Liver (tissue), 9 donors: ENCODE results near the gene PEX14. TPM values are rescaled to one million over a fixed set of nuclear protein-coding genes. Genes with fewer than 3 reads are reported as not detected.

Experiments
- DNase-seq: peaks from one replicate; pipeline ENCODE4 v3.0.0-alpha.2; 2017; ENCODE audit warnings: low spot score
- H3K27ac ChIP-seq, 2 donors: one replicate each; pipeline ENCODE4 v1.7.0; 2013; ENCODE audit warnings: inconsistent platforms in 2 of 2, low read length in 2 of 2, control low read depth in 1 of 2, low read depth in 1 of 2, mild to moderate bottlenecking in 1 of 2
- H3K27me3 ChIP-seq, 4 donors: one replicate each; pipeline versions ENCODE4 v1.6.1 to v1.7.0; 2013; ENCODE audit warnings: low read length in 3 of 4, inconsistent platforms in 1 of 4, mild to moderate bottlenecking in 1 of 4, moderate library complexity in 1 of 4; ENCODE audit not compliant: control insufficient read depth in 4 of 4, insufficient read depth in 4 of 4
- H3K36me3 ChIP-seq, 4 donors: one replicate each; pipeline versions ENCODE4 v1.6.1 to v1.7.0; 2013; ENCODE audit warnings: low read length in 3 of 4, mild to moderate bottlenecking in 3 of 4, low read depth in 1 of 4, moderate library complexity in 1 of 4; ENCODE audit not compliant: control insufficient read depth in 4 of 4, insufficient read depth in 3 of 4
- H3K4me1 ChIP-seq, 4 donors: one replicate each; pipeline versions ENCODE4 v1.6.1 to v1.7.0; 2013; ENCODE audit warnings: low read length in 3 of 4, mild to moderate bottlenecking in 3 of 4, moderate library complexity in 1 of 4; ENCODE audit not compliant: control insufficient read depth in 4 of 4, insufficient read depth in 4 of 4
- H3K4me3 ChIP-seq, 3 donors: one replicate each; pipeline versions ENCODE4 v1.6.1 to v1.7.0; 2013; ENCODE audit warnings: low read length in 3 of 3, control low read depth in 1 of 3, low read depth in 1 of 3, mild to moderate bottlenecking in 1 of 3
- H3K9ac ChIP-seq, 2 donors: one replicate each; pipeline ENCODE4 v1.7.0; 2013; ENCODE audit warnings: low read length in 2 of 2, mild to moderate bottlenecking in 2 of 2, moderate library complexity in 2 of 2, control low read depth in 1 of 2, low read depth in 1 of 2
- H3K9me3 ChIP-seq, 4 donors: one replicate each; pipeline versions ENCODE4 v1.6.1 to v1.7.0; 2013; ENCODE audit warnings: low read length in 3 of 4; ENCODE audit not compliant: control insufficient read depth in 4 of 4
- FOXA2 ChIP-seq: IDR thresholded peaks from 2 replicates; pipeline ENCODE4 v1.6.1; 2016; ENCODE audit warnings: antibody characterized with exemption
- GABPA ChIP-seq, 2 donors: IDR thresholded peaks in 1 of 2; conservative IDR thresholded peaks in 1 of 2; 2 replicates each; pipeline ENCODE4 v1.6.1; 2016; ENCODE audit warnings: antibody characterized with exemption in 2 of 2, mild to moderate bottlenecking in 1 of 2, moderate library complexity in 1 of 2
- HNF4A ChIP-seq, 2 donors: conservative IDR thresholded peaks; 2 replicates each; pipeline ENCODE4 v1.6.1; 2016; ENCODE audit warnings: antibody characterized with exemption in 2 of 2, mild to moderate bottlenecking in 2 of 2
- HNF4G ChIP-seq: IDR thresholded peaks from 2 replicates; pipeline ENCODE4 v1.6.1; 2016; ENCODE audit warnings: antibody characterized with exemption
- JUND ChIP-seq, 2 donors: IDR thresholded peaks; 2 replicates each; pipeline ENCODE4 v1.6.1; 2016; ENCODE audit warnings: antibody characterized with exemption in 2 of 2
- NR2F2 ChIP-seq: IDR thresholded peaks from 2 replicates; pipeline ENCODE4 v1.6.1; 2016; ENCODE audit warnings: antibody characterized with exemption
- RAD21 ChIP-seq, 2 donors: IDR thresholded peaks; 2 replicates each; pipeline ENCODE4 v1.6.1; 2016; ENCODE audit warnings: antibody characterized with exemption in 2 of 2, mild to moderate bottlenecking in 2 of 2
- RXRA ChIP-seq, 2 donors: IDR thresholded peaks; 2 replicates each; pipeline ENCODE4 v1.6.1; 2017 to 2018; ENCODE audit warnings: antibody characterized with exemption in 2 of 2, mild to moderate bottlenecking in 1 of 2
- SP1 ChIP-seq: IDR thresholded peaks from 2 replicates; pipeline ENCODE4 v1.6.1; 2018; ENCODE audit warnings: antibody characterized with exemption, mild to moderate bottlenecking
- TAF1 ChIP-seq: conservative IDR thresholded peaks from 2 replicates; pipeline ENCODE4 v1.6.1; 2016; ENCODE audit warnings: antibody characterized with exemption, mild to moderate bottlenecking
- ZBTB33 ChIP-seq: IDR thresholded peaks from 2 replicates; pipeline ENCODE4 v1.6.1; 2016; ENCODE audit warnings: antibody characterized with exemption
- WGBS: extraction: QIAGEN DNeasy Blood & Tissue Kit; methylation state at CpG from one replicate; pipeline ENCODE4 v1.1.7; 2013; 5-methylcytosine and 5-hydroxymethylcytosine counted together
- polyA plus RNA-seq, 2 donors: library from polyadenylated mRNA; stranded (reverse) in 1 of 2; unstranded in 1 of 2; fragments of 200-250 nt in 1 of 2; fragments of >200 nt in 1 of 2; fragmentation: Nextera tagmentation in 1 of 2; extraction: Ambion mirVana in 1 of 2; gene quantifications; one replicate each; pipeline versions ENCODE4 v1.2.1 to v1.2.3, GENCODE V29; 2013 to 2015
- total RNA-seq, 2 donors: library from RNA; depleted of rRNA; stranded (reverse); fragments of >200 nt; gene quantifications; one replicate each; pipeline ENCODE4 v1.2.3, GENCODE V29; 2014
- TF ChIP-seq, protein P1 (sequence below): IDR thresholded peaks from 2 replicates; pipeline ENCODE4 v1.6.1; 2016; ENCODE audit warnings: antibody characterized with exemption
- TF ChIP-seq, protein P2 (sequence below): fragments of 150-350 bp; IDR thresholded peaks from 2 replicates; pipeline ENCODE4 v1.5.1; 2017; ENCODE audit warnings: improper control_type of control experiment, low read depth, low read length; ENCODE audit not compliant: missing input control
- donor health status: healthy.
- donor health status: healthy.
- donor health status: healthy.
- donor health status: healthy.
- donor health status: healthy.

Gene PEX14
- total and polyA plus RNA-seq, 4 donors: 7.1 to 16.1 (median 11.7) TPM

- 75% methylated on average over 27 of the region's 27 CpGs for WGBS
- Histone ChIP-seq H3K27me3 (no peaks in the 10 kb centered on the region), H3K27ac (peak overlapping the region; percentile 6 to 14), H3K4me3 (no peak overlapping the region), H3K4me1 (peaks cover 19 to 53% (median 40%) of the 10 kb centered on the region in 4 donors), H3K9ac (no peak overlapping the region), H3K9me3 (no peaks in the 10 kb centered on the region), H3K36me3 (no peaks in the 10 kb centered on the region)
- TF ChIP-seq RAD21 (IDR thresholded peaks at IDR 0.05): peak in 1 of 2 donors; percentile 37
- TF ChIP-seq JUND (IDR thresholded peaks at IDR 0.05): peak in 1 of 2 donors; percentile 60
- TF ChIP-seq NR2F2: peak; percentile 22
- TF ChIP-seq, protein P1, sequence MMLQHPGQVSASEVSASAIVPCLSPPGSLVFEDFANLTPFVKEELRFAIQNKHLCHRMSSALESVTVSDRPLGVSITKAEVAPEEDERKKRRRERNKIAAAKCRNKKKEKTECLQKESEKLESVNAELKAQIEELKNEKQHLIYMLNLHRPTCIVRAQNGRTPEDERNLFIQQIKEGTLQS: no peak
- no peak for TF ChIP-seq TAF1
- TF ChIP-seq HNF4A (conservative IDR thresholded peaks at IDR 0.05): peak; percentile 100
- no peak for TF ChIP-seq ZBTB33
- no peak for TF ChIP-seq GABPA (IDR thresholded peaks at IDR 0.05 in 1 of 2, conservative IDR thresholded peaks at IDR 0.05 in 1 of 2)
- TF ChIP-seq HNF4G: peak; percentile 99
- TF ChIP-seq RXRA (IDR thresholded peaks at IDR 0.05): peak; percentile 87 to 93
- TF ChIP-seq FOXA2: no peak
- TF ChIP-seq SP1: peak; percentile 72
- peak; percentile 63 for DNase-seq
Measured at GRCh38 chr1:10677491-10678391, 203.0 kb downstream of the PEX14 start.

GRCh38 chr1:10678402-10678801 lies 203.7 kb downstream of the PEX14 start:
- Histone ChIP-seq H3K36me3 (no peaks in the 10 kb centered on the region), H3K9ac (no peak overlapping the region), H3K9me3 (no peaks in the 10 kb centered on the region), H3K4me3 (no peak overlapping the region), H3K27me3 (no peaks in the 10 kb centered on the region), H3K27ac (no peak overlapping the region), H3K4me1 (peaks cover 19 to 53% (median 40%) of the 10 kb centered on the region in 4 donors)
- 94% methylated on average over 23 of the region's 23 CpGs for WGBS
- TF ChIP-seq, protein P1: no peak
- TF ChIP-seq SP1 (no peak), TAF1 (no peak), RAD21 (IDR thresholded peaks at IDR 0.05) (no peak)
- TF ChIP-seq, protein P2, sequence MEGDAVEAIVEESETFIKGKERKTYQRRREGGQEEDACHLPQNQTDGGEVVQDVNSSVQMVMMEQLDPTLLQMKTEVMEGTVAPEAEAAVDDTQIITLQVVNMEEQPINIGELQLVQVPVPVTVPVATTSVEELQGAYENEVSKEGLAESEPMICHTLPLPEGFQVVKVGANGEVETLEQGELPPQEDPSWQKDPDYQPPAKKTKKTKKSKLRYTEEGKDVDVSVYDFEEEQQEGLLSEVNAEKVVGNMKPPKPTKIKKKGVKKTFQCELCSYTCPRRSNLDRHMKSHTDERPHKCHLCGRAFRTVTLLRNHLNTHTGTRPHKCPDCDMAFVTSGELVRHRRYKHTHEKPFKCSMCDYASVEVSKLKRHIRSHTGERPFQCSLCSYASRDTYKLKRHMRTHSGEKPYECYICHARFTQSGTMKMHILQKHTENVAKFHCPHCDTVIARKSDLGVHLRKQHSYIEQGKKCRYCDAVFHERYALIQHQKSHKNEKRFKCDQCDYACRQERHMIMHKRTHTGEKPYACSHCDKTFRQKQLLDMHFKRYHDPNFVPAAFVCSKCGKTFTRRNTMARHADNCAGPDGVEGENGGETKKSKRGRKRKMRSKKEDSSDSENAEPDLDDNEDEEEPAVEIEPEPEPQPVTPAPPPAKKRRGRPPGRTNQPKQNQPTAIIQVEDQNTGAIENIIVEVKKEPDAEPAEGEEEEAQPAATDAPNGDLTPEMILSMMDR: no peak
- DNase-seq: no peak
